Measurements from ENCODE around the gene RFX1.

DNA sequence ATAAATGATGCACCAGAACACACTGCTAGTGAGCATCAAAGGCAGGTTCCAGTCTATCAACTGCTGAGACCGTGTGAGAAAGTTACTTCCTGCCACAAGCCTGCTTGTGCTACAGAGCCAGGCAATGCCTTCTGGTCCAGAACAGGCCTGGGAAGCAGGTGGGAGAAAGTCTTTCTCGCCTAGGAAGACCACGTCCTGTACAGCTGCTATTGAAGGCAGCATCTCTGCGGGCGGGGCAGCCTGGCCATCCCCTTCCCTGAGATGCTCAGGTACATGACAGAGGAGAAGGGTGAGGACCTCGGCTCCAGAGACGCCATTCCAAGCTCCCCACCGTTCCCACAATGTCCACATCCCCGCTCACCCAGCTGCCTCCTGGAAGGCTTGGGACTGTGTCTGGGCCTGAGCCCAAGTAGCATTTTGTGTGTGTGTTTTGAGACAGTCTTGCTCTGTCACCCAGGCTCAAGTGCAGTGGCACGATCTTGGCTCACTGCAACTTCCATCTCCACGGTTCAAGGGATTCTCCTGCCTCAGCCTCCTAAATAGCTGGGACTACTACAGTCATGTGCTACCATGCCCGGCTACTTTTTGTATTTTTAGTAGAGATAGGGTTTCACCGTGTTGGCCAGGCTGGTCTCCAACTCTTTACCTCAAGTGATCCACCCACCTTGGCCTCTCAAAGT lies 3.4 kb downstream of the RFX1 start:
- TF ChIP-seq POLR2AphosphoS5 (IDR thresholded peaks at IDR 0.05; ENCODE audit: low read depth, low read length) (no peak), SPI1 (IDR thresholded peaks at IDR 0.05; ENCODE audit: low read depth, low read length) (no peak)
